ENCODE measurements around the gene SLC35A5.
"Not testable (repeated sequence)": the region's sequence is repeated elsewhere in the genome, so short reads cannot be mapped to it uniquely, and the experiment has no call there.

The SLC35A5 gene

GRCh38 chr3:112560307-112560706, 1.5 kb upstream of the SLC35A5 start:
- peak overlapping the region; percentile 100 for H3K4me3 ChIP-seq (ENCODE audit: low read depth, low read length)
- no peak for TF ChIP-seq CTCF (conservative IDR thresholded peaks at IDR 0.05; ENCODE audit: low read depth, low read length)
- peak; percentile 43 for DNase-seq (ENCODE audit: low read depth)

DNA sequence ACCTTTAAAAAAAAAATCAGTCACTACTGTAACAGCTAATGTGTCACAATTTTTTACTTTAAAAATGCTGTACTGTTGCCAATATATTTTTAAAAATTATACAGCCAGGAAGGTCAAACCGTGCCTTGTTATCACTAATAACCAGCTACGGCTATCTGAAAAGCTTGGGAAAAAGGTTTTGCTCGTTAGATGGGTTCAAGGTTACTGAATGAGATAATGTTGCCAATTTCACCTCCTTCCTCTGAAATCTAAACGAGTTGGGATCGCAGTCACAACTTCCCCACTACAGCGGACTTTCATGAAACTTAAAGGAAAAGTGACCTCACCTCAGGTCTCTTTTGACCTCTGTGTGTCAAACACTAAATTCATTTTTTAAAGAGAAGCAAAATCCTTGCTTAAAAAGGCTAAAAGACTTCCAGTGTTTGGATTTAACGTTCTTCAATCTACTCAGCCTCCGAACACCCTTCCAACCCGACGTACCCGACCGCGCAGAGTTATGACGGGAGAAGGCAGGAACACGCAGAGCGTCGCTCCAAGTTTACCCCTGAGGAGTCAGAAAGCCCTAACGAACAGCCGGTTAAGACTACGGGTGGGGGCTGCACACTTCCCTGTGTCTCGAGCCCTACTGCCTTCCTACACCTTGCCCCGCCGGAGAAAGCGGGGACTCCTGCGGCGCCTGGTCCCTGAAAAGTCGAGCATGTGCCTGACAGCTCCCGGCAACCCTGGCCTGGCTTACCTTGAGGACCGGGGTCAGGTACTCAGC, 943 bp upstream of the SLC35A5 start:
- peak; percentile 90 for DNase-seq (ENCODE audit: low read depth)
- TF ChIP-seq CTCF (conservative IDR thresholded peaks at IDR 0.05; ENCODE audit: low read depth, low read length) = no peak
- peak overlapping the region; percentile 100 for H3K4me3 ChIP-seq (ENCODE audit: low read depth, low read length)

DNA sequence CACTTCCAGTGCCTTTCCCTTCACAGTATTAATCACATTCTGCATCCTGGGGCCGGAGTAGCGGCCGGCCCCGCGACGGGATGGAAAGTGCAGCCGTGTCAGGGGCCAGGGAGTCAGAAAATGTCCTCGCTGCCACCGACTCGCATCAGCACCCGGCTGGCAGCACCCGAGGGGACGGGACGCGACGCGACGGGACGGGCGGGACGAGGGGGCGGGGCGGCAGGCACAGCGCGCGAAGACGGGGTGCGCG, 436 bp upstream of the SLC35A5 start:
- DNase-seq (ENCODE audit: low read depth) = no peak
- TF ChIP-seq CTCF (conservative IDR thresholded peaks at IDR 0.05; ENCODE audit: low read depth, low read length) = no peak
- H3K4me3 ChIP-seq (ENCODE audit: low read depth, low read length) = peak overlapping the region; percentile 100

- not testable (repeated sequence) for H3K4me3 ChIP-seq (ENCODE audit: low read depth, low read length); DNase-seq (ENCODE audit: low read depth)
Measured at GRCh38 chr3:112564247-112564939, 2.5 kb downstream of the SLC35A5 start.

GRCh38 chr3:112564940-112565305, 3.1 kb downstream of the SLC35A5 start:
- H3K4me3 ChIP-seq (ENCODE audit: low read depth, low read length) = no peak overlapping the region
- no peak for TF ChIP-seq CTCF (conservative IDR thresholded peaks at IDR 0.05; ENCODE audit: low read depth, low read length)

DNA sequence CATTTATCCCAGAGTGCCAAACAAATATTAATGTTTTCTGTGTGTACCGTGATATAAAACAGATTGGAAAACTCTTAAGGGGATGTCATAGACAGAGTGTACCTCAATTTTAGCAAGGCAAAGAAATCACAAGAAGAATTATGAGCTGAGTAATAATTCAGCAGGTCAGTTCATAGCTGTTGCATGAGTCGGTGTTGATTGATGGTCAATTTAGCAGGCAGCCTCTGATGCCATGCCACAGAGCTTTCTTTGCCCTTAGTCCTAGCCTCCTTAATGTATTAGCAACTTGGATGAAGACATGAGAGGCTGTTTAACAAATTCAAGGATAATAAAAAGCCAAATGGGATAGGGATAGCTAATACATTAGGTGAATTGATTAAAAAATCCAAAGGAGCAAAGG, 6.8 kb downstream of the SLC35A5 start:
- no peak overlapping the region for H3K4me3 ChIP-seq (ENCODE audit: low read depth, low read length)
- DNase-seq (ENCODE audit: low read depth) = no peak
- TF ChIP-seq CTCF (conservative IDR thresholded peaks at IDR 0.05; ENCODE audit: low read depth, low read length) = no peak

More at GRCh38 chr3:112564940-112565305, 3.1 kb downstream of the SLC35A5 start:
- no peak for DNase-seq (ENCODE audit: low read depth)

GRCh38 chr3:112569265-112569664, 7.4 kb downstream of the SLC35A5 start:
- H3K4me3 ChIP-seq (ENCODE audit: low read depth, low read length) = no peak overlapping the region
- peak; percentile 31 for DNase-seq (ENCODE audit: low read depth)
- no peak for TF ChIP-seq CTCF (conservative IDR thresholded peaks at IDR 0.05; ENCODE audit: low read depth, low read length)

Measured in choroid plexus epithelial cell (primary cell).